LNCaP clone FGC (cell line): ENCODE results near the gene EGLN1.
"Not testable (repeated sequence)": the region's sequence is repeated elsewhere in the genome, so short reads cannot be mapped to it uniquely, and the experiment has no call there.

Experiments used
- DNase-seq: peaks from one replicate; pipeline ENCODE4 v3.0.0-alpha.2; 2011; ENCODE audit warnings: low read depth
- H3K4me3 ChIP-seq: 2 replicates; pipeline ENCODE4 v1.5.1; 2011; ENCODE audit warnings: mild to moderate bottlenecking, low read depth, low read length, control low read depth
- CTCF ChIP-seq: IDR thresholded peaks from 2 replicates; pipeline ENCODE4 v1.5.1; 2012; ENCODE audit warnings: mild to moderate bottlenecking; ENCODE audit not compliant: control insufficient read depth, insufficient read depth; ENCODE audit errors: extremely low read depth

EGLN1 gene

DNA sequence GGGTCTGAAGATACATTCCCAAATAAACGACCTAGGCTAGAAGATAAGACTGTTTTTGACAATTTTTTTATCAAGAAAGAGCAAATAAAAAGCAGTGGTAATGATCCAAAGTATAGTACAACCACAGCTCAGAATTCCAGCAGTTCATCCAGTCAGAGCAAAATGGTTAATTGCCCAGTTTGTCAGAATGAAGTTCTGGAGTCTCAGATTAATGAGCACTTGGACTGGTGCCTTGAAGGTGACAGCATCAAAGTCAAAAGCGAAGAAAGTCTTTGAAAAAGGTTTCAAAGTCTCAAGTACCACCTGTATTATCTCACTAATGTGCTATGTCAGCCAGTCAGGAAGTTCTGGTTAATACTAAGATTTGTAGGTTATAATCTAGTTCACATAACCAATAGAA lies 69.0 kb downstream of the EGLN1 start:
- no peak for DNase-seq
- H3K4me3 ChIP-seq = no peak overlapping the region
- TF ChIP-seq CTCF = no peak

DNA sequence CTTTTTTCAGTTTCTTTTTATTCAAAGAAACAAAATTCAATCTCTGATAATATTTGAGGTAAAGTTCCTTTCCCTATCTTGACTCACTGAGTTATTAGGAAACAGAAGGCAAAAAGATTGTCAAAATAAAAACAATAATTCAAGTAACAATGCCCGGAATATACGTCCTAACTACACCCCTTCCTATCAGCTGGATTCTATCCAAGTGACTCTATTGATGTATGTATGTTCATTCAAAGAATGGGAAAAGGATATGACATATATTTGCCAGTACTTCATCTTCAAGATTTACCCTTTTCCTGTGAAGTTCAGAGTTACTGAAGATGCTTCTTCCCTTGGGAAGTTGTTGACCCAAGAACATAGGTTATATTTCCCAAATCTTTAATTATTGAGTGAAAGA lies 70.3 kb downstream of the EGLN1 start:
- H3K4me3 ChIP-seq = no peak overlapping the region
- DNase-seq = no peak
- TF ChIP-seq CTCF = no peak

- DNase-seq, H3K4me3 ChIP-seq: not testable (repeated sequence)
These were observed 73.2 kb downstream of the EGLN1 start for GRCh38 chr1:231348856-231349255.

DNA sequence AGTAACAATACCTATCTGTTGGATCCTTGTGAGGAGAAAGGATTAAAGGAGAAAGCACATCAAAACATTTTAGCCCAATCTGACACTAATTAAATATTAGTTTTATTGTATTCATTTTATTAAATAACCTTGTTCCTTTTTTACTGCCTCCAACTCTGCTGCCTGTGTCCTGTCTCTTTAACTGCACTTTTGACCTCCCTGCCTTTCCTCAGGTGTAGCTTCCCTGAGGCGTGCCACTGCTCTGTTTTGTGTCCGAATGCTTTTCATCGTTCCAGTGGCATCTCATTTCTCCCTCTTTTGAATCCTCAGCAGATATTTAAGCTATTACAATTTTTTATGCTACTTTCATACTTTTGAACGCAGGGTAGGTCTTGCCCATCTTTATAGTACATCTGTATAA lies 73.6 kb downstream of the EGLN1 start:
- no peak for TF ChIP-seq CTCF
- DNase-seq = no peak

GRCh38 chr1:231347961-231348360 lies 74.1 kb downstream of the EGLN1 start:
- no peak for TF ChIP-seq CTCF
- no peak overlapping the region for H3K4me3 ChIP-seq
- DNase-seq = no peak

More for the DNA sequence above, 73.6 kb downstream of the EGLN1 start:
- no peak overlapping the region for H3K4me3 ChIP-seq

GRCh38 chr1:231340328-231341013 lies 81.6 kb downstream of the EGLN1 start:
- no peak for DNase-seq
- H3K4me3 ChIP-seq = no peak overlapping the region
- TF ChIP-seq CTCF = no peak

GRCh38 chr1:231338270-231339128 lies 83.6 kb downstream of the EGLN1 start, which contains the start of gene SPRTN:
Gene SPRTN (plus strand): TSS chr1:231338293. CDS start chr1:231338384, 91 bp downstream.
- no peak for TF ChIP-seq CTCF
- no peak for DNase-seq
- peak within 1 kb of the TSS; percentile 98 for H3K4me3 ChIP-seq
